ENCODE data around the gene CDRT4.

The CDRT4 gene

GRCh38 chr17:15431196-15431595 lies 36.2 kb downstream of the CDRT4 start:
- DNase-seq, result no peak

DNA sequence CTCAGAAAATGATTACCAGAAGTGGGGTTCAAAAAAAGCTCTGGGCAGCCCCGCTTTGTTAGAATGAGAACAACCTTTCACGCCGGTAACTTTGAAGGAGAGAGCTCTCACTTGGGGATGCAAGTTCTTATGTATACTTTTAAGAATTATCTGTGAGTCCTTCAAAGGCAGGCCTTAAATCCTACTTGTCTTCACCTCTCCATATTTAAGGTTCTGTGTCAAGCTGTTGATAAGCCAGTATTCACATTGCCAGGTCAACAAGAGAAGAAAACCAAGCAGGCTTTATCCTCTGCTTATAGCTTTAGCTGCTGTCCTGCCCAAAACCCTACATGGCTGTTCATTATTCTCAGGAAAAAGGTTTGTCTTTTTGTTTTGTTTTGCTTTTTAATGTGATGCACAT lies 42.9 kb downstream of the CDRT4 start:
- no peak for DNase-seq

DNA sequence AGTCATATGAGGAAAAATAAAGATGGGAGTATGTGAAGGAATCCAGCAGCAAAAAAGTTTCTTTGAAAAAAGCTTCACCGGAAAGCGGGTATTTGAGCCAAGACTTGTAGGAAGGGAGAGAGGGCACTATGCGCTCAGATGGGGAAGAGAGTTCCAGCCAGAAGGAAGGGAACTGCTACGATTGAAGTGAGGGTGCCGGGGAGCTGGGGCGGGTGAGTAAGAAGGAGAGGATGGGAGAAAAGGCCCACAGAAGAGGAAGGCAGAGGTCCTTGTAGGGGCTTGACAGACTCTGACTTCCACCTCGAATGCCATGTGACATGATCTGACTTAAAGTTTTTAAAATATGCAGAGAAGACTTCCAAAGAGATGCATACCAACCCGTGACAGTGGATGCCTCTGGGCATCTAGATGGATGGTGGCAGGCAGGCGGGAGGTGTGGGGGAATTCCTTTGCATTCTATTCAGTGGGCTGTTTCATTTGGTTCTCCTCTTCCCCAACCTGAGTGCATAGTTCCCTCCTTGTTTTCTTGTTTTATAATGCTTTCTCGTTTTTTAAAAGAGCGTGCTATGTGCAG lies 44.9 kb downstream of the CDRT4 start:
- no peak for DNase-seq

DNA sequence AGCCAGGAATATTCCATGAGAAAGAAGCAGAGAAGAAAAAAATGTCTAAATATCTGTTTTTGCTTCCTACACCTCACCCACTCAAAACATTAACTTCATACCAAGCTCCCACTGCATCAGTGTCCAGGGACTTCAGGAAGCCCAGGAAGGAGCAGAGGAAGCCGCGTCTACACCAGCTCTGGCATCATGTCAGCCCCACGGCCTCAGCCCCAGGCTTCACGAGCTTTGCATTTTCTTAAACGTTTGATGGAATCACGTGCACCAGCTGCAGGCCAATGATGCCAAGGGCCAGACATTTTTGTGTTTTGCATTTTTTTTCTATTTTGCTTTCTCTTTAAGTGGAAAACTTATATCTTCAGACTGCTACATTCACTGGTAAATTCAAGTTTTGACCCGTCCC lies 48.6 kb downstream of the CDRT4 start:
- DNase-seq, result no peak

DNA sequence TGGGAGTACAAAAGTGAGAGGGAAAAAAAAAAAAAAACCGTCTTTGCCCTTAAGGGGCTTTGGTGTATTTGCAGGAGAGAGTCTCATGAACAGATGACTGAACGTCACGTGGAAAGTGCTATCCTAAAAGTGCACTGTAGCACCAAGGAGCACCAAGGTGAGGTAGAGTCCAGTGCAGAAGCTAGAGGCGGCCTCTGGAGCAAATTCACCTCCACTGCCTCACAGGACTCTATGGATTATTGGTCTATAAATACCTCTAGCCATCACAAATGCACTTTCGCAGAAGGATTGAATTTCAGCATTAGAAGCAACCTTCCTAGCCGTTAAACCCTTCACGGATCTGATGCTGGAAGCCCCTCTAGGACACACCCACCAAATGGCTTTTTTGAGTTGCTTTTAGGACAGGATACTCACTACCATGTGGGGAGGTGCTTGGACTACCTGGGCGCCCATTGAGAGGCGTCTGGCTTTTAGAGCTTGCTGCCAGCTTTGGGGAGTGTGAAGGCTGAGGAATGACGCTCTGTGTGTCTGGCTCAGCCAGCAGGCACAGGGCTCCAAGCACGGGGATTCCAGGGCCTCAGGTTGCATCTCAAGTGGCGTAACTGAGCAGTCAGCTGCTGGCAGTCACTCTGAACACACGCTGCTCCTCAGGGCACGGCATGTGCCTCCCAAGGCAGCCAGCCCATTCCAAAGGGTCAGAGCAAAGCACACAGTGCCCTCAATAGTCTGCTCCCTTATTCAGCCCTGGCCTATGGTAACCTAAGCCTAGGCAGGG lies 52.7 kb downstream of the CDRT4 start:
- no peak for DNase-seq

- no peak for DNase-seq
Measured at GRCh38 chr17:15413101-15413771, 54.2 kb downstream of the CDRT4 start.

DNA sequence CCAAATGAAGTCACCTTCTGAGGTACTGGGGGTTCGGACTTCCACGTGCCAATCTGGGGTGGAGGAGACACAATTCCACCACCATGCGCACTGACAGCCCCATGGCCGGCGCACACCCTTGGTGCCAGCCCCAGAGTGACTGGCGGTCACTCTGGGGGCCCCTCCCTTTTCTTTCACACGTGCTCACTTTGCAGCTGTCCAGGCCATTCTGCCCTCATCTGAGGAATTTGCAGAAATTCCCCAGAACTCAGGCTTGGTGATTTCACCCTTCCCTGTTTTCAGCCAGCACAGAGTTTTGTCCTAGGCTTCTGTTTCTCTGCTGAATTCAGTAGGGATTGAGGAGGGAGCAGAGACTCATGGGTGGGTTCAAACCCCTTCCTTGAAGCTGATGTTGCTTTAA lies 54.8 kb downstream of the CDRT4 start:
- no peak for DNase-seq

DNA sequence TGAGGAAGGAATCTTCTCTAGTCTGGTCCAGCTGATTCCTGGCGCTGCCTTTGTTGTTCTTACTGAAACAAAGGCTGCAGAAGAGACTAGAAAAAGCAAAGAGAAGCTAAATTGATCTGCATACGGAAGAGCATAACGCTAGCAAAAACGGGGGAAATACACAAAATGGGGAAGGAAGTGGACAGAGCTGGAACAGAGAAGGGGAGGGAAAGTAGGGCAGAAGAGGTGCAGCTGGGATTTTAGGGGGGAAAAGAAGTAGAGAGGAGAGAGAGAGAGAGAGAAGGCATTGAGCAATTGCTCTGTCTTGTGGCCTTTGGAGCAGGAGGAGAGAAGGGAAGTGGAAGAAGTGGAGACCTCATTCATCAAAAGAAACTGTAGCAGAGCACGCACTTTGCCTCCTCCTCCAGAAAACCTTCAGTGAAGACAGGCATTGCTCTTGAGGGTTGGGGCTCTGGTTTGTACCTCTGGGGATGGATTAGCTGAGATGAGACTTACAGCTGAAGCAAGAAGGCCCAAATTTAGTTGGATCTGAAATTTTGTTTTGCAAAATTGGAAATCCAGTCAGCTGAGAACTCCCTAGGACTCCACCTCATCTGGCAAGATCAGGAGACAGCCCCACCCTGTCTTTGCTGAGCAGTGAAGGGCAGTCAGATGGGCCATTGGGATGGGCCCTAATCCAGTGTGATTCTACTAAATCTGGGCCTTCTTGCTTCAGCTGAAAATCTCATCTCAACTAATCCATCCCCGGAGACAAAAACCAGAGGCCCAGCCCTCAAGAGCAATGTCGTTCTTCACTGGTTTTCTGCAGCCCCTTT lies 55.8 kb downstream of the CDRT4 start:
- DNase-seq, result no peak

- no peak for DNase-seq
Measured at GRCh38 chr17:15409721-15410250, 57.6 kb downstream of the CDRT4 start.

DNA sequence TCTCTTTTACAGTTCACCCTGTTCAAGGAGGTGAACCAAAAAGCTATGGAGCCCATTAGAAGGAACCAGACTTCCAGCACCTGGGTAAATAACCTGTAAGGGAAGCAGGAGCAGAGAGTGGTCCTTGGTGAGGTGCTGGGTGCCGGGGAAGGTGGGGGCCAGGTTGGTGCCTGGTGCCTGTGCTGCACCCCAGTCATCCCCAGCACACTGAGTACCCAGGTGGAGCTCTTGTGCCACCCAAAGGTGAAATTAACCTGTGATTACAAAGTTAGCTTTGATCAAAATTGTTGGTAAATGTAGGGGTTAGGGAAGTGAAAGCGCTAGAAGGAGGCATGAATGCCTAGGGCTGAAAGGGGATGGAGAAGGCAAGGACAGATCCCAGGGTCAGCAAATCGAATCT lies 58.6 kb downstream of the CDRT4 start:
- DNase-seq, result no peak

- no peak for DNase-seq
Measured at GRCh38 chr17:15406081-15406480, 61.3 kb downstream of the CDRT4 start.

GRCh38 chr17:15405058-15405415 lies 62.4 kb downstream of the CDRT4 start:
- no peak for DNase-seq

GRCh38 chr17:15404106-15405057 lies 63.0 kb downstream of the CDRT4 start:
- no peak for DNase-seq

GRCh38 chr17:15403276-15403939 lies 64.0 kb downstream of the CDRT4 start:
- no peak for DNase-seq

DNA sequence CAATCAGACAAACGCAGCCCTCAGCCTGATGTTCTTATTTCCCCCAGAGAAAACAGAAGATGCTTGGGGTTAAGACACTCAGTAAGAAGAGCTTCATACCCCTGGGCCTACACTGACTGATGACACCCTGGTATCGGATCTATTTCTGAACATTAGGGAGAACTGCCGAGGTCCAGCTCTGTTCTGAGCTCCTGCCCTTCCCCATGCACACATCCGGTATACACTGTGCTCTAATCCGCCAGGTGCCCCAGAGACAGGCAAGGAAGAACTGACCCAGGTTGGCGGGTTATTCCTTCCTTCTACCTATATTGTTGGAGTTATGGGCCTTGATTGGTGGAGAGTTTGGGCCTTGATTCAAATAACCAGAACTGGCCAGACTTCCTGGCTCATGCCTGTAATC lies 68.0 kb downstream of the CDRT4 start:
- no peak for DNase-seq

DNA sequence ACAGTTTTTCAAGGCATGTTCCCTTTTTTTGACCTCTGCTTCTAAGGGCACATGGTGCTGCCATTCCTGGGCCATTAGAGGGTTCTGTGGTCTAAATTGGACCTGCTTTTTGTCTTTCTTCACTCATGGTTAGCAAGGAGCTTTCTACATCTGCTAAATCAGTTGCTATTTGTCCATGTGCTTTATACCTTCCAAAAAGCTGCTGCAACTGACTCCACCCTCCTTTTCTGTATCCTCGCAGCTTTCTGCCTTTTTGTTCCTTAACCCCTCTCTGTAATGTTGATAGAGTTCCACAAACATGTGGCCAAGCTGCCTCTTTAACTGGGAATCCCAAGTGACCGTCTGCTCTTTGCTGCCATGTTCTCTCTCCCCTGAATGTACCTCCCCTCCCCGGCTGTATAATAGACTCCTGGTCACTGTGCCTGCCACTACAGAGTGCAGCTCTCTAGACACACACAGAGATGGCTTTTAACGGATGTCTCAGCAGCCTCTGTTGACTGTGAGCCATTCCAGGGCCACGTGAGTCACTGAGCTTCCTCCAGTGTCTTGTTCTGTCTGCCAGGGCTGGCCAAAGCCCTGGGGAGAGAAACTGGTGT lies 68.6 kb downstream of the CDRT4 start:
- DNase-seq, result no peak

DNA sequence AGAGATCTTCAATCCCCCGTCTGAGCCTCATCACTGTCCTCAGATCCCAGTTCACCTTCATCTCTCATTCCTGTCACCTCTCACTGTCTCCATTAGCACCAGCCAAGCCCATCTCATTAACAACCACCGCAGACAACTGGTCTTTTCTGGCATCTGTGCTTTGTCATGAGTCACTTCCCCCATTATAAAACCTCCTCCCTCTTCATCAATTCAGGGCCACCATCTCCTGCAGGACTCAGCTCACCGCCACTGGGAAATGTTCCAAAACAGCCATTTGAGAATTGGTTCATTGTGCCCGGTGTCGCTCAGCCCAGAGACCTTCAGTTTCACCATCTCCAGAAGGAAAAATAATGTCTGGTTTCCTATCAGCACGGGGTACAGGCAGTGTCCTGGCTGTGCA lies 69.1 kb downstream of the CDRT4 start:
- no peak for DNase-seq

DNA sequence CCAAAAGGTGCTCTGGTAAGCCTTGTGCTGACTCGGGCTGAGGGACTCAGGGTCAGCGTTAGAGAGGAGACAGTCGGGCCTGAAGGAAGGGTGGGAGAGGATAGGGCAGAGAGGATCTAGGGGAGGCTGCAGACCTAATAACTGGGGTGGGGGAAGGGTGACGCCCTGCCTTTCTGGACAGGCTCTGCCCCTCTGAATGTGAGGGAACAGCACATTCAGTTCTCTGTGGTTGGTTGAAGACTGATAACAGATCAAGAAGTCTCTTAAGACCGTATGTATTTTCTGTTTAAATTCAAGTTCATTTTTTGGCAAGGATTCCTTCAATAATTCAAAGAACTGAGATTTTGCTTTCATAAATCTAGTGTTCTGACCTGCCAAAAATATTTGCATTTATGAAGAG lies 69.8 kb downstream of the CDRT4 start:
- DNase-seq, result no peak

DNA sequence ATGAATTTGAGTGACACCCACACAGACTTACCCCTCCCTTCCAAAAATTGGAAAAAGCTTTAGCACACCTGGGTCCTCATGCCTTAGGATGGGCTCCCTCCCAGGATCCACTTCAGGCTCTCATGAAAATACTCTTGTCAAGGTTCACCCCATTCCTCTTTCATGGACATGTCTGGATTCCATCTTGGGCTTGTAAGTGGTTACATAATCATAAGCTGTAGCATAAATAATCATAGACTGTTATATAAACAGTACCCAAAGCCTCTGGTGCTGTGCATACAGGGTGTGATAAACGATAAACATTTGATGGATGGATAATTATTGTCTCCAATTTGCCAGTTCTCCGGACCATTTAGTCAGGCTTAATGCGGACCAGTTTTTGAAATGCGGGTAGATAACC lies 72.3 kb downstream of the CDRT4 start:
- no peak for DNase-seq

DNA sequence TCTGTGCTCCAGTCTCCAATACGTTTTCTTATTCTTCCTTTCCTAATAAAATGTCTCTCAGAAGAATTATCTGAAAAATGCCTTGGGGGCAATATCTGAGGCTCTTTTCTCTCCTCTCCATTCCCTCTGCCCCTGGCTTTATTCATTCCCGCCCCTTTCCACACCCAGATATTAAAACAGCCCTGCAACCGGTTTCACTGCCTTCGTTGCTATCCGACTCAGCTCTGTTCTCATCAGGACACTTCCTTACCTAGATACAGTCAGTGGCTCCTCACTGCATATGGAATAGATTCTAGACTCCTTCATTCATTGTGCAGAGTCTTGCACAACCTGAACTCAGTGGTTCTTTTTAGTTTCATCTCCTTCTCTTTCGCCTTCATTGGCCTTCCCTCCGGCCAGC lies 74.0 kb downstream of the CDRT4 start:
- no peak for DNase-seq

GRCh38 chr17:15392326-15392741 lies 75.1 kb downstream of the CDRT4 start:
- no peak for DNase-seq
